OCI-LY1 (cell line): Measurements from ENCODE around the gene PCP2.

ENCODE experiments used
- H2AFZ ChIP-seq: fragments of 200-600 bp; sonication (generic), shearing (Covaris generic); 2 replicates; pipeline ENCODE4 v1.6.0; 2014; ENCODE audit warnings: antibody characterized with exemption, mild to moderate bottlenecking, low read length
- H3F3A ChIP-seq: fragments of 200-600 bp; sonication (generic), shearing (Covaris generic); 2 replicates; pipeline ENCODE4 v1.6.0; 2014; ENCODE audit warnings: mild to moderate bottlenecking, antibody characterized with exemption, low read length, moderate library complexity; ENCODE audit not compliant: insufficient read depth
- H3K27ac ChIP-seq: fragments of 200-600 bp; sonication (generic); 2 replicates; pipeline ENCODE4 v1.5.1; 2014; ENCODE audit warnings: low read length, mixed run types, mild to moderate bottlenecking, low read depth; ENCODE audit not compliant: poor library complexity, severe bottlenecking
- H3K27me3 ChIP-seq: fragments of 200-600 bp; sonication (generic); 2 replicates; pipeline ENCODE4 v1.6.0; 2014; ENCODE audit warnings: antibody characterized with exemption, mild to moderate bottlenecking, low read length, moderate library complexity; ENCODE audit not compliant: insufficient read depth
- H3K36me3 ChIP-seq: fragments of 200-600 bp; sonication (generic); 2 replicates; pipeline ENCODE4 v1.6.1; 2014; ENCODE audit warnings: mild to moderate bottlenecking, antibody characterized with exemption, low read length, moderate library complexity, mixed read lengths; ENCODE audit not compliant: insufficient read depth
- H3K4me1 ChIP-seq: fragments of 200-600 bp; sonication (generic); 2 replicates; pipeline ENCODE4 v1.5.1; 2014; ENCODE audit warnings: mild to moderate bottlenecking, low read length, moderate library complexity; ENCODE audit not compliant: insufficient read depth, severe bottlenecking
- H3K4me2 ChIP-seq: fragments of 200-600 bp; sonication (generic), shearing (Covaris generic); 2 replicates; pipeline ENCODE4 v1.6.1; 2014; ENCODE audit warnings: low read length
- H3K4me3 ChIP-seq: fragments of 200-600 bp; sonication (generic); 2 replicates; pipeline ENCODE4 v1.5.1; 2014; ENCODE audit warnings: low read length, low read depth, mild to moderate bottlenecking, mixed read lengths; ENCODE audit not compliant: poor library complexity, severe bottlenecking
- H3K79me2 ChIP-seq: fragments of 200-600 bp; shearing (Covaris generic); 2 replicates; pipeline ENCODE4 v1.6.1; 2016; ENCODE audit warnings: mixed run types, low read length, mixed read lengths; ENCODE audit not compliant: insufficient read depth
- H3K9ac ChIP-seq: fragments of 200-600 bp; sonication (generic), shearing (Covaris generic); 2 replicates; pipeline ENCODE4 v1.6.1; 2014; ENCODE audit warnings: mild to moderate bottlenecking, low read length, mixed read lengths
- H3K9me2 ChIP-seq: fragments of 200-600 bp; sonication (generic), shearing (Covaris generic); 2 replicates; pipeline ENCODE4 v1.6.1; 2014; ENCODE audit warnings: low read depth, mild to moderate bottlenecking, low read length, mixed read lengths
- H3K9me3 ChIP-seq: fragments of 200-600 bp; shearing (Covaris generic); 2 replicates; pipeline ENCODE4 v1.6.1; 2014; ENCODE audit warnings: low read length, mixed read lengths
- H4K20me1 ChIP-seq: fragments of 200-600 bp; sonication (generic), shearing (Covaris generic); 2 replicates; pipeline ENCODE4 v1.6.0; 2016; ENCODE audit warnings: mild to moderate bottlenecking, low read length; ENCODE audit not compliant: insufficient read depth
- CTCF ChIP-seq: fragments of 200-600 bp; sonication (generic), shearing (Covaris generic); IDR thresholded peaks from 2 replicates; pipeline ENCODE4 v1.5.1; 2017; ENCODE audit warnings: mild to moderate bottlenecking, antibody characterized with exemption, low read length, moderate library complexity, mixed read lengths
- EZH2 ChIP-seq: fragments of 200-600 bp; sonication (generic), shearing (Covaris generic); IDR thresholded peaks from 2 replicates; pipeline ENCODE4 v1.8.0; 2017; ENCODE audit warnings: borderline replicate concordance, mixed run types, mild to moderate bottlenecking, antibody characterized with exemption, low read length, moderate library complexity, mixed read lengths

Gene PCP2

GRCh38 chr19:7680606-7681339, 47.3 kb upstream of the PCP2 start, which contains the start of gene TRAPPC5:
Gene TRAPPC5, plus strand, starts transcription at chr19:7680833. Its CDS starts 1,421 bp downstream, at chr19:7682254.
- Histone ChIP-seq H3K4me1 (peaks cover 21% of the 10 kb centered on the region), H3K9me3 (no peaks in the 10 kb centered on the region), H3K4me3 (peak within 1 kb of the TSS; percentile 82), H3K9me2 (no peaks in the 10 kb centered on the region), H3F3A (no peaks in the 10 kb centered on the region), H2AFZ (no peak within 1 kb of the TSS), H3K36me3 (peaks cover 16% of the 10 kb centered on the region), H3K27me3 (no peaks in the 10 kb centered on the region; the same call in 1 of the 2 replicates), H3K9ac (peak within 1 kb of the TSS; percentile 83), H3K27ac (no peak within 1 kb of the TSS), H4K20me1 (no peaks in the 10 kb centered on the region), H3K79me2 (no peaks in the 10 kb centered on the region), H3K4me2 (peak within 1 kb of the TSS; percentile 93)
- no peak for TF ChIP-seq EZH2
- peak; percentile 91 for TF ChIP-seq CTCF

GRCh38 chr19:7679771-7680605, 46.5 kb upstream of the PCP2 start:
- Histone ChIP-seq H3K4me3 (peak overlapping the region; percentile 82), H4K20me1 (no peaks in the 10 kb centered on the region), H3K9ac (peak overlapping the region; percentile 1; the same call in 1 of the 2 replicates), H3K27me3 (no peaks in the 10 kb centered on the region; the same call in 1 of the 2 replicates), H3F3A (no peaks in the 10 kb centered on the region), H3K9me2 (no peaks in the 10 kb centered on the region), H3K27ac (no peak overlapping the region), H3K9me3 (no peaks in the 10 kb centered on the region), H2AFZ (no peak overlapping the region), H3K4me2 (peak overlapping the region; percentile 57), H3K36me3 (peaks cover 16% of the 10 kb centered on the region), H3K4me1 (peaks cover 21% of the 10 kb centered on the region), H3K79me2 (no peaks in the 10 kb centered on the region)
- TF ChIP-seq CTCF (no peak), EZH2 (no peak)

- Histone ChIP-seq H3K36me3 (peaks cover 16% of the 10 kb centered on the region), H3K79me2 (no peaks in the 10 kb centered on the region), H3F3A (no peaks in the 10 kb centered on the region), H3K27ac (no peak overlapping the region), H2AFZ (no peak overlapping the region), H4K20me1 (no peaks in the 10 kb centered on the region), H3K27me3 (no peaks in the 10 kb centered on the region; the same call in 1 of the 2 replicates), H3K4me2 (peak overlapping the region; percentile 57; the same call in 1 of the 2 replicates), H3K9me3 (no peaks in the 10 kb centered on the region), H3K4me1 (peaks cover 21% of the 10 kb centered on the region), H3K9me2 (no peaks in the 10 kb centered on the region), H3K9ac (no peak overlapping the region; the same call in 1 of the 2 replicates), H3K4me3 (no peak overlapping the region)
- TF ChIP-seq EZH2 (no peak), CTCF (peak; percentile 59; the same call in 1 of the 2 replicates)
Observed at GRCh38 chr19:7678971-7679751, 45.6 kb upstream of the PCP2 start.
